HCT116 (cell line): ENCODE measurements around the gene PCYT1A. TPM values are rescaled to one million over a fixed set of nuclear protein-coding genes. Genes with fewer than 3 reads are reported as not detected.

Experiments used
- ATAC-seq: fragments of 200-7000 bp; cut with Tn5 transposase; 2 replicates; pipeline ENCODE4 v1.9.1; 2020; ENCODE audit warnings: mild to moderate bottlenecking, moderate library complexity
- BruUV-seq: library from RNA; stranded (reverse); fragments of 400-500 nt; replicated peaks from 2 replicates; lab custom pipeline; 2021; lab: Mats Ljungman, UMichigan
- CTCF ChIA-PET: fragments of 300-600 bp; sonication (Branson Sonifier 250); formaldehyde crosslinking; loops from one replicate; lab custom pipeline; 2021; ENCODE audit warnings: antibody characterized with exemption; lab: Charles Lee
- POLR2A ChIA-PET: fragments of 300-600, 350-600 bp; sonication (Branson Sonifier 250); formaldehyde crosslinking; loops from one replicate; lab custom pipeline; 2021; ENCODE audit warnings: antibody characterized with exemption; lab: Charles Lee
- RAD21 ChIA-PET, 2 experiments: fragments of 300-600 bp; sonication (Branson Sonifier 250); formaldehyde crosslinking; loops; one replicate each; lab custom pipeline; 2023; ENCODE audit warnings: low total read pairs in 2 of 2; ENCODE audit not compliant: uncharacterized antibody in 2 of 2, unreplicated experiment in 2 of 2, low non-redundant PET in 1 of 2; lab: Charles Lee
- DNase-seq: peaks from one replicate; pipeline ENCODE4 v3.0.0-alpha.2; 2010; ENCODE audit warnings: low read depth, low spot score
- H2AFZ ChIP-seq: fragments of 200-600 bp; shearing (Covaris generic), sonication (generic); 2 replicates; pipeline ENCODE4 v1.6.1; 2017; ENCODE audit warnings: low read depth, mixed run types, mixed read lengths, antibody characterized with exemption, low read length; ENCODE audit not compliant: poor library complexity, severe bottlenecking
- H3K27ac ChIP-seq: 2 replicates; pipeline ENCODE4 v1.5.1; 2012; ENCODE audit warnings: low read depth, low read length
- H3K27me3 ChIP-seq: fragments of 200-600 bp; sonication (generic); 2 replicates; pipeline ENCODE4 v1.6.1; 2016; ENCODE audit warnings: mixed run types, low read length, mixed read lengths; ENCODE audit not compliant: insufficient read depth
- H3K36me3 ChIP-seq, 2 experiments: fragments of 200-500 bp in 1 of 2; fragments of 200-600 bp in 1 of 2; sonication (Bioruptor generic) in 1 of 2; sonication (generic) in 1 of 2; 2 replicates each; pipeline versions ENCODE4 v1.5.1 to v1.6.1; 2014 to 2016; ENCODE audit warnings: low read length in 2 of 2, inconsistent platforms in 1 of 2, mixed read lengths in 1 of 2, mixed run types in 1 of 2; ENCODE audit not compliant: insufficient read depth in 2 of 2, control insufficient read depth in 1 of 2
- H3K4me1 ChIP-seq, 2 experiments: fragments of 200-600 bp in 1 of 2; sonication (generic) in 1 of 2; 2 replicates each; pipeline versions ENCODE4 v1.5.1 to v1.6.1; 2012 to 2017; ENCODE audit warnings: low read length in 2 of 2, inconsistent platforms in 1 of 2, mild to moderate bottlenecking in 1 of 2, mixed read lengths in 1 of 2, mixed run types in 1 of 2, moderate library complexity in 1 of 2; ENCODE audit not compliant: insufficient read depth in 2 of 2, control insufficient read depth in 1 of 2
- H3K4me2 ChIP-seq: fragments of 200-600 bp; sonication (generic); 2 replicates; pipeline ENCODE4 v1.6.1; 2017; ENCODE audit warnings: mixed run types, low read length, mixed read lengths
- H3K4me3 ChIP-seq, 2 experiments: fragments of 200-600 bp in 1 of 2; sonication (generic) in 1 of 2; replicated peaks in 1 of 2; 2 replicates each; pipeline ENCODE4 v1.5.1; 2011 to 2016; ENCODE audit warnings: low read length in 2 of 2, control low read depth in 1 of 2, low read depth in 1 of 2, mild to moderate bottlenecking in 1 of 2, mixed read lengths in 1 of 2, mixed run types in 1 of 2
- H3K79me2 ChIP-seq: fragments of 200-600 bp; sonication (generic); 2 replicates; pipeline ENCODE4 v1.6.1; 2017; ENCODE audit warnings: mild to moderate bottlenecking, mixed run types, low read length, moderate library complexity, mixed read lengths; ENCODE audit not compliant: insufficient read depth
- H3K9ac ChIP-seq: fragments of 200-600 bp; sonication (generic); 2 replicates; pipeline ENCODE4 v1.6.1; 2016; ENCODE audit warnings: low read length, mixed read lengths
- H3K9me2 ChIP-seq: fragments of 200-600 bp; sonication (generic), shearing (Covaris generic); 2 replicates; pipeline ENCODE4 v1.6.1; 2017; ENCODE audit warnings: mixed run types, mild to moderate bottlenecking, moderate library complexity; ENCODE audit not compliant: insufficient read depth
- H3K9me3 ChIP-seq, 2 experiments: fragments of 200-500 bp in 1 of 2; fragments of 200-600 bp in 1 of 2; sonication (Bioruptor generic) in 1 of 2; sonication (generic) in 1 of 2; 2 replicates each; pipeline ENCODE4 v1.6.1; 2014 to 2017; ENCODE audit warnings: low read length in 2 of 2, mixed read lengths in 2 of 2, inconsistent platforms in 1 of 2, low read depth in 1 of 2, mild to moderate bottlenecking in 1 of 2, mixed run types in 1 of 2, moderate library complexity in 1 of 2; ENCODE audit not compliant: control insufficient read depth in 1 of 2, insufficient read depth in 1 of 2
- H4K20me1 ChIP-seq: fragments of 200-600 bp; sonication (generic), shearing (Covaris generic); 2 replicates; pipeline ENCODE4 v1.6.1; 2017; ENCODE audit warnings: mixed run types, mild to moderate bottlenecking, moderate library complexity; ENCODE audit not compliant: insufficient read depth
- CBX3 ChIP-seq: IDR thresholded peaks from 2 replicates; pipeline ENCODE4 v1.6.1; 2012; ENCODE audit warnings: low read depth
- CEBPB ChIP-seq: IDR thresholded peaks from 2 replicates; pipeline ENCODE4 v1.6.1; 2012; ENCODE audit warnings: low read depth
- EGR1 ChIP-seq: IDR thresholded peaks from 2 replicates; pipeline ENCODE4 v1.6.1; 2012; ENCODE audit warnings: low read depth
- EZH2phosphoT487 ChIP-seq: fragments of 200-600 bp; IDR thresholded peaks from 2 replicates; pipeline ENCODE4 v1.6.1; 2018; ENCODE audit warnings: antibody characterized with exemption, borderline replicate concordance
- FOSL1 ChIP-seq: IDR thresholded peaks from 2 replicates; pipeline ENCODE4 v1.6.1; 2012; ENCODE audit warnings: low read depth
- JUND ChIP-seq: IDR thresholded peaks from 2 replicates; pipeline ENCODE4 v1.6.1; 2012
- RAD21 ChIP-seq: IDR thresholded peaks from 2 replicates; pipeline ENCODE4 v1.6.1; 2012; ENCODE audit warnings: low read depth, mild to moderate bottlenecking
- SIN3A ChIP-seq: IDR thresholded peaks from 2 replicates; pipeline ENCODE4 v1.6.1; 2012; ENCODE audit warnings: low read depth
- SRF ChIP-seq: IDR thresholded peaks from 2 replicates; pipeline ENCODE4 v1.6.1; 2012; ENCODE audit warnings: low read depth
- TCF7L2 ChIP-seq: IDR thresholded peaks from 2 replicates; pipeline ENCODE4 v1.7.0; 2011; ENCODE audit warnings: borderline replicate concordance, inconsistent platforms; ENCODE audit not compliant: insufficient read depth, insufficient read length; ENCODE audit errors: extremely low read depth
- YY1 ChIP-seq: IDR thresholded peaks from 2 replicates; pipeline ENCODE4 v1.6.1; 2011; ENCODE audit warnings: low read length, low read depth, moderate library complexity, mild to moderate bottlenecking; ENCODE audit not compliant: insufficient replicate concordance; ENCODE audit errors: extremely low read depth
- ZFX ChIP-seq: fragments of 450-650 bp; IDR thresholded peaks from 2 replicates; pipeline ENCODE4 v1.6.1; 2017
- ZNF274 ChIP-seq: fragments of 200-500 bp; sonication (Bioruptor generic); IDR thresholded peaks from 2 replicates; pipeline ENCODE4 v1.6.1; 2014; ENCODE audit warnings: mild to moderate bottlenecking, low read depth, low read length, inconsistent platforms
- intact Hi-C: fragments of 100-400 bp; cut with micrococcal nuclease; formaldehyde crosslinking; loops from 2 replicates; pipeline ENCODE4 v1.10.0; 2022
- total RNA-seq: library from RNA; stranded (reverse); gene quantifications from one replicate; pipeline ENCODE4 v1.2.1, GENCODE V29; 2021; ENCODE audit not compliant: unreplicated experiment
- TF ChIP-seq, protein P1 (sequence below): IDR thresholded peaks from 2 replicates; pipeline ENCODE4 v1.6.1; 2012
- TF ChIP-seq, protein P2 (sequence below): IDR thresholded peaks from 2 replicates; pipeline ENCODE4 v1.6.1; 2012; ENCODE audit warnings: low read depth
- TF ChIP-seq, protein P3 (sequence below): IDR thresholded peaks from 2 replicates; pipeline ENCODE4 v1.6.1; 2012
- TF ChIP-seq, protein P4 (sequence below), 3 experiments: fragments of 200-600 bp in 1 of 3; sonication (generic) in 1 of 3; IDR thresholded peaks in 2 of 3; conservative IDR thresholded peaks in 1 of 3; 2 replicates each; pipeline ENCODE4 v1.5.1; 2012 to 2017; ENCODE audit warnings: low read depth in 2 of 3, low read length in 2 of 3, antibody characterized with exemption in 1 of 3, borderline replicate concordance in 1 of 3, control low read depth in 1 of 3, mild to moderate bottlenecking in 1 of 3, mixed read lengths in 1 of 3, mixed run types in 1 of 3, moderate library complexity in 1 of 3; ENCODE audit not compliant: insufficient read depth in 1 of 3

PCYT1A gene
- total RNA-seq, 1 experiment from 2014 or later = 32.1 TPM

DNA sequence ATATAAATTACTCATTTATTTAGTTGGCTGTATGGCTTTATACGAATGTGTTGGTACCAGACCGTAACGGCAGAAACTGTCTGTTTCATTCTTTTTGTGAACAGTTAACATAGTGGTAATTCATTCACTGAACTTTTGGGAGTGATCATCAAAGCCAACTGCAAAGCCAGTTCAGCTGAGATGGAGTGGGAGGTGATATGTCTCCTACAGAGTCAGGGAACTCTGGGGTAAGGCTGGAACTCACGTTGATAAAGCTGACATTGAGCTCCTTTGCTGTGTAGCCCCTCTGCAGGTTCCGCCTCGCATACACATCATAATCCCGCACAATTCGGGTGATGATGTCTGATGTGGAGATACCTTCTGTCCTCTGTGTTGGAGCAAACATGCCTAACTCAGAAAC lies 45.8 kb downstream of the PCYT1A start:
- ChIA-PET CTCF (interaction anchor here (1.2 kb wide), 1 partner anchor 12 kb away, joined by 3 read pairs; no protein-coding TSS in a partner anchor), POLR2A (no interaction called here), RAD21 (no interaction called here)
- H3K9me3 ChIP-seq = no peaks in the 10 kb centered on the region
- DNase-seq = no peak
- no peaks in the 10 kb centered on the region for H3K9me2 ChIP-seq
- BruUV-seq = no TSS peak
- H3K4me2 ChIP-seq = no peak overlapping the region
- H3K27ac ChIP-seq = no peak overlapping the region
- H3K27me3 ChIP-seq = no peaks in the 10 kb centered on the region
- H3K4me1 ChIP-seq = no peaks in the 10 kb centered on the region
- no peak for ATAC-seq
- H3K9ac ChIP-seq = no peak overlapping the region
- intact Hi-C loops = no loop called here
- no peaks in the 10 kb centered on the region for H3K79me2 ChIP-seq
- no peak overlapping the region for H3K4me3 ChIP-seq
- peaks cover 10 to 18% of the 10 kb centered on the region in 2 experiments; a peak in 3 of 4 replicates for H3K36me3 ChIP-seq
- no peak overlapping the region for H2AFZ ChIP-seq
- H4K20me1 ChIP-seq = no peaks in the 10 kb centered on the region
- TF ChIP-seq, protein P1, sequence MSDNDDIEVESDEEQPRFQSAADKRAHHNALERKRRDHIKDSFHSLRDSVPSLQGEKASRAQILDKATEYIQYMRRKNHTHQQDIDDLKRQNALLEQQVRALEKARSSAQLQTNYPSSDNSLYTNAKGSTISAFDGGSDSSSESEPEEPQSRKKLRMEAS = no peak
- TF ChIP-seq TCF7L2 (no peak), CEBPB (no peak), ZFX (no peak), SRF (no peak), ZNF274 (no peak), EZH2phosphoT487 (no peak), CBX3 (no peak), EGR1 (no peak), RAD21 (no peak), YY1 (no peak), SIN3A (no peak), FOSL1 (no peak), JUND (no peak)
- TF ChIP-seq, protein P2, sequence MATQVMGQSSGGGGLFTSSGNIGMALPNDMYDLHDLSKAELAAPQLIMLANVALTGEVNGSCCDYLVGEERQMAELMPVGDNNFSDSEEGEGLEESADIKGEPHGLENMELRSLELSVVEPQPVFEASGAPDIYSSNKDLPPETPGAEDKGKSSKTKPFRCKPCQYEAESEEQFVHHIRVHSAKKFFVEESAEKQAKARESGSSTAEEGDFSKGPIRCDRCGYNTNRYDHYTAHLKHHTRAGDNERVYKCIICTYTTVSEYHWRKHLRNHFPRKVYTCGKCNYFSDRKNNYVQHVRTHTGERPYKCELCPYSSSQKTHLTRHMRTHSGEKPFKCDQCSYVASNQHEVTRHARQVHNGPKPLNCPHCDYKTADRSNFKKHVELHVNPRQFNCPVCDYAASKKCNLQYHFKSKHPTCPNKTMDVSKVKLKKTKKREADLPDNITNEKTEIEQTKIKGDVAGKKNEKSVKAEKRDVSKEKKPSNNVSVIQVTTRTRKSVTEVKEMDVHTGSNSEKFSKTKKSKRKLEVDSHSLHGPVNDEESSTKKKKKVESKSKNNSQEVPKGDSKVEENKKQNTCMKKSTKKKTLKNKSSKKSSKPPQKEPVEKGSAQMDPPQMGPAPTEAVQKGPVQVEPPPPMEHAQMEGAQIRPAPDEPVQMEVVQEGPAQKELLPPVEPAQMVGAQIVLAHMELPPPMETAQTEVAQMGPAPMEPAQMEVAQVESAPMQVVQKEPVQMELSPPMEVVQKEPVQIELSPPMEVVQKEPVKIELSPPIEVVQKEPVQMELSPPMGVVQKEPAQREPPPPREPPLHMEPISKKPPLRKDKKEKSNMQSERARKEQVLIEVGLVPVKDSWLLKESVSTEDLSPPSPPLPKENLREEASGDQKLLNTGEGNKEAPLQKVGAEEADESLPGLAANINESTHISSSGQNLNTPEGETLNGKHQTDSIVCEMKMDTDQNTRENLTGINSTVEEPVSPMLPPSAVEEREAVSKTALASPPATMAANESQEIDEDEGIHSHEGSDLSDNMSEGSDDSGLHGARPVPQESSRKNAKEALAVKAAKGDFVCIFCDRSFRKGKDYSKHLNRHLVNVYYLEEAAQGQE = no peak
- TF ChIP-seq, protein P3, sequence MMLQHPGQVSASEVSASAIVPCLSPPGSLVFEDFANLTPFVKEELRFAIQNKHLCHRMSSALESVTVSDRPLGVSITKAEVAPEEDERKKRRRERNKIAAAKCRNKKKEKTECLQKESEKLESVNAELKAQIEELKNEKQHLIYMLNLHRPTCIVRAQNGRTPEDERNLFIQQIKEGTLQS = no peak
- TF ChIP-seq, protein P4, sequence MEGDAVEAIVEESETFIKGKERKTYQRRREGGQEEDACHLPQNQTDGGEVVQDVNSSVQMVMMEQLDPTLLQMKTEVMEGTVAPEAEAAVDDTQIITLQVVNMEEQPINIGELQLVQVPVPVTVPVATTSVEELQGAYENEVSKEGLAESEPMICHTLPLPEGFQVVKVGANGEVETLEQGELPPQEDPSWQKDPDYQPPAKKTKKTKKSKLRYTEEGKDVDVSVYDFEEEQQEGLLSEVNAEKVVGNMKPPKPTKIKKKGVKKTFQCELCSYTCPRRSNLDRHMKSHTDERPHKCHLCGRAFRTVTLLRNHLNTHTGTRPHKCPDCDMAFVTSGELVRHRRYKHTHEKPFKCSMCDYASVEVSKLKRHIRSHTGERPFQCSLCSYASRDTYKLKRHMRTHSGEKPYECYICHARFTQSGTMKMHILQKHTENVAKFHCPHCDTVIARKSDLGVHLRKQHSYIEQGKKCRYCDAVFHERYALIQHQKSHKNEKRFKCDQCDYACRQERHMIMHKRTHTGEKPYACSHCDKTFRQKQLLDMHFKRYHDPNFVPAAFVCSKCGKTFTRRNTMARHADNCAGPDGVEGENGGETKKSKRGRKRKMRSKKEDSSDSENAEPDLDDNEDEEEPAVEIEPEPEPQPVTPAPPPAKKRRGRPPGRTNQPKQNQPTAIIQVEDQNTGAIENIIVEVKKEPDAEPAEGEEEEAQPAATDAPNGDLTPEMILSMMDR (IDR thresholded peaks at IDR 0.05 in 2 of 3, conservative IDR thresholded peaks at IDR 0.05 in 1 of 3; ENCODE audit: borderline replicate concordance in 1 of 3, insufficient read depth in 1 of 3, low read depth in 2 of 3, low read length in 2 of 3) = no peak
